ENCODE measurements around the gene RBM43.

Gene RBM43

DNA sequence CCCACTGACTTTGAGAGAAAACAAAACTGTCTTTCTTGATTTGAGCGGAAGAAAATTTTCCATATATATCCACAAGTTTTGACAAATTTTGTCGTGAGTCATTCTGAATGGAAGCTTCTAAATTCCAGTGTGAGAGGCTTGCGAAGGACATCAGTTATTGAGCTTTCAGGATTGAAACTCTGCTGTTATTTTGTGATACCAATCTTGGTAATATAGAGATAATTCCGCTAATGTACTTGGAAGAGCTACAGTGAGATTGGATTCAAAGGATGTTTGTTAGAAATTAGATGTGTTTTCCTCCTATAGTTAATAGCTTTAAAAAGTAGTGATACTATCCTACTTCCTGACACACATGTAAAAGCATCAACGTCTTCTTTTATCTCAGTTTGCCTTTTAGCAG lies 61.4 kb downstream of the RBM43 start:
- H3K27me3 Mint-ChIP-seq: peaks cover 67% of the 10 kb centered on the region
- ATAC-seq (replicated peaks; ENCODE audit: extremely low read depth, poor library complexity, severe bottlenecking): no peak
- H3K4me1 Mint-ChIP-seq: no peaks in the 10 kb centered on the region
- H3K27ac Mint-ChIP-seq (ENCODE audit: low read depth): no peak overlapping the region
- H3K9me3 Mint-ChIP-seq: no peaks in the 10 kb centered on the region
- no peak for DNase-seq (ENCODE audit: low spot score in 2 of 2)
- peaks cover 4% of the 10 kb centered on the region for H3K36me3 Mint-ChIP-seq (ENCODE audit: insufficient read depth)
- H3K4me3 Mint-ChIP-seq: no peak overlapping the region

DNA sequence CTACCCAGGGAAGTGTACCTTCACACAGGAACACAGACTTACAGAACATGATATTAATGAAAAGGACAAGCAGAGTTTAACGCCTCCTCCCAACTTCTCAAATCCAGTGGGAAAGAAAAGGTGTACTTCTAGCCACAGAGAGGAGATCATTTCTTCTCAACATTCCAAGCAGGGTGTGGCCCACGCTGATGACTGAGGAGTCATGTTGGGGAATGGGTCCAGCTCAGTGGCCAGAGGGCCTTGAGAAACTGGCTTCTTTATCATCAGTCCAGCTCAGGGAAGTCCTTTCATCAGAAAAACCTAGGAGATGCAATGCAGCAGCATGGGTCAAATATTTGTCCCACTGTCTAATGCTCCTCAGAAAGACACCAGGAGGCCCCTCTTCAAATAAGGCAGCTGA lies 63.0 kb downstream of the RBM43 start:
- H3K27me3 Mint-ChIP-seq: peaks cover 50% of the 10 kb centered on the region
- peaks cover 4% of the 10 kb centered on the region for H3K36me3 Mint-ChIP-seq (ENCODE audit: insufficient read depth)
- no peaks in the 10 kb centered on the region for H3K9me3 Mint-ChIP-seq
- H3K4me1 Mint-ChIP-seq: no peaks in the 10 kb centered on the region
- no peak overlapping the region for H3K4me3 Mint-ChIP-seq
- no peak for DNase-seq (ENCODE audit: low spot score in 2 of 2)
- ATAC-seq (replicated peaks; ENCODE audit: extremely low read depth, poor library complexity, severe bottlenecking): no peak
- H3K27ac Mint-ChIP-seq (ENCODE audit: low read depth): no peak overlapping the region

All from central memory CD8-positive, alpha-beta T cell (primary cell).